HEK293T (cell line): ENCODE measurements around the gene RC3H1.

Experiments
- BHLHE40 ChIP-seq: fragments of 450-650 bp; IDR thresholded peaks from 2 replicates; pipeline ENCODE4 v1.6.1; 2016; ENCODE audit warnings: mild to moderate bottlenecking, moderate library complexity, borderline replicate concordance
- ELF4 ChIP-seq: fragments of 450-650 bp; IDR thresholded peaks from 2 replicates; pipeline ENCODE4 v1.6.1; 2017; ENCODE audit warnings: antibody characterized with exemption
- FOXA1 ChIP-seq: fragments of 450-650 bp; IDR thresholded peaks from 2 replicates; pipeline ENCODE4 v1.6.1; 2016; ENCODE audit warnings: mild to moderate bottlenecking
- TF ChIP-seq, protein P1 (sequence below): fragments of 450-650 bp; IDR thresholded peaks from 2 replicates; pipeline ENCODE4 v1.6.1; 2016

DNA sequence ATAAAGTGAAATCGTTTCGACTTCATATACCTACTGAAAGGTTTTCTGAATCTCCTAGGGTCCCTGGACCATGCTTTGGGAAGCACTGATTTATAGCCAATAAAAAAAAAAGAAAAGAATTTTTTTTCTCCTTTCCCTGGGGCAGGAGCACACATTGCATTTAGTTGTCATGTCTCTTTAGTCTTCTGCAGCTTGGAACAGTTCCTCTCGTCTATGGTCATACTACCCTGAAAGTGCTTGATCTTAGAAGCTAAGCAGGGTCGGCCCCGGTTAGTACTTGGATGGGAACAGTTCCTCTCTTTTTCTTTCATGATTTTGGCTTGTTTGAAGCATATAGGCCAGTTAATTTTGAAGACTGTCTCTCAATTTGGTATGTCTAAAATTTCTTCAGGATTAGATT is 101.3 kb downstream of the RC3H1 start:
- TF ChIP-seq BHLHE40 (no peak), ELF4 (no peak), FOXA1 (no peak)
- TF ChIP-seq, protein P1, sequence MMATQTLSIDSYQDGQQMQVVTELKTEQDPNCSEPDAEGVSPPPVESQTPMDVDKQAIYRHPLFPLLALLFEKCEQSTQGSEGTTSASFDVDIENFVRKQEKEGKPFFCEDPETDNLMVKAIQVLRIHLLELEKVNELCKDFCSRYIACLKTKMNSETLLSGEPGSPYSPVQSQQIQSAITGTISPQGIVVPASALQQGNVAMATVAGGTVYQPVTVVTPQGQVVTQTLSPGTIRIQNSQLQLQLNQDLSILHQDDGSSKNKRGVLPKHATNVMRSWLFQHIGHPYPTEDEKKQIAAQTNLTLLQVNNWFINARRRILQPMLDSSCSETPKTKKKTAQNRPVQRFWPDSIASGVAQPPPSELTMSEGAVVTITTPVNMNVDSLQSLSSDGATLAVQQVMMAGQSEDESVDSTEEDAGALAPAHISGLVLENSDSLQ, result no peak
